Brain pericyte (primary cell): ENCODE measurements around the gene PALM.
"Not testable (repeated sequence)": the region's sequence is repeated elsewhere in the genome, so short reads cannot be mapped to it uniquely, and the experiment has no call there.

Experiments
- DNase-seq: peaks from one replicate; pipeline ENCODE4 v3.0.0-alpha.2; 2012; ENCODE audit warnings: low read depth, low spot score

The PALM gene

GRCh38 chr19:709196-709964, 645 bp downstream of the PALM start:
- no peak for DNase-seq

GRCh38 chr19:709965-710571, 1.3 kb downstream of the PALM start:
- no peak for DNase-seq

GRCh38 chr19:710767-711166, 2.0 kb downstream of the PALM start:
- no peak for DNase-seq

- DNase-seq: no peak
Measured at GRCh38 chr19:711254-711653, 2.5 kb downstream of the PALM start.

- no peak for DNase-seq
Measured at GRCh38 chr19:715347-715746, 6.6 kb downstream of the PALM start.

- no peak for DNase-seq
Measured at GRCh38 chr19:718251-718951, 9.7 kb downstream of the PALM start.

- DNase-seq: no peak
Measured at GRCh38 chr19:718991-719512, 10.3 kb downstream of the PALM start.

- DNase-seq: no peak
Measured at GRCh38 chr19:719636-720344, 11.1 kb downstream of the PALM start.

- no peak for DNase-seq
Measured at GRCh38 chr19:720345-721160, 11.8 kb downstream of the PALM start.

- no peak for DNase-seq
Measured at GRCh38 chr19:722553-723101, 13.9 kb downstream of the PALM start.

- DNase-seq: no peak
Measured at GRCh38 chr19:723247-723646, 14.5 kb downstream of the PALM start.

GRCh38 chr19:723714-724113, 15.0 kb downstream of the PALM start:
- DNase-seq: no peak

- DNase-seq: no peak
Measured at GRCh38 chr19:725461-726089, 16.8 kb downstream of the PALM start.

GRCh38 chr19:726993-727956, 18.5 kb downstream of the PALM start:
- no peak for DNase-seq

- no peak for DNase-seq
Measured at GRCh38 chr19:728011-728410, 19.3 kb downstream of the PALM start.

GRCh38 chr19:729564-729963, 20.8 kb downstream of the PALM start:
- not testable (repeated sequence) for DNase-seq

GRCh38 chr19:729965-730668, 21.4 kb downstream of the PALM start:
- DNase-seq: no peak

- DNase-seq: no peak
Measured at GRCh38 chr19:731000-731399, 22.3 kb downstream of the PALM start.
